WTC11 (cell line): ENCODE results near the gene ABI3. TPM values are rescaled to one million over a fixed set of nuclear protein-coding genes. Genes with fewer than 3 reads are reported as not detected.

Experiments
- ATAC-seq: fragments of 200-7000 bp; cut with Tn5 transposase; 2 replicates; pipeline ENCODE4 v1.10.0; 2021; ENCODE audit warnings: mild to moderate bottlenecking, moderate library complexity
- CTCF ChIA-PET: fragments of 300-600 bp; sonication (Branson Sonifier 250); formaldehyde crosslinking; loops from one replicate; lab custom pipeline; 2021; ENCODE audit warnings: antibody characterized with exemption; lab: Charles Lee
- POLR2A ChIA-PET: fragments of 350-600 bp; sonication (Branson Sonifier 250); formaldehyde crosslinking; loops from one replicate; lab custom pipeline; 2021; ENCODE audit warnings: antibody characterized with exemption; lab: Charles Lee
- DNase-seq: peaks from one replicate; pipeline ENCODE4 v3.0.0; 2021; ENCODE audit warnings: low spot score
- H3K27ac Mint-ChIP-seq: 2 replicates; pipeline ENCODE4 v1.8.0; 2021; ENCODE audit warnings: mixed read lengths
- H3K27me3 Mint-ChIP-seq: 2 replicates; pipeline ENCODE4 v1.8.0; 2021; ENCODE audit warnings: low read depth, mild to moderate bottlenecking, moderate library complexity, mixed read lengths
- H3K36me3 Mint-ChIP-seq: 2 replicates; pipeline ENCODE4 v1.8.0; 2021; ENCODE audit warnings: mixed read lengths
- H3K4me1 Mint-ChIP-seq: 2 replicates; pipeline ENCODE4 v1.8.0; 2022; ENCODE audit warnings: mixed read lengths
- H3K4me3 Mint-ChIP-seq: 2 replicates; pipeline ENCODE4 v1.8.0; 2021; ENCODE audit warnings: mild to moderate bottlenecking, moderate library complexity, mixed read lengths
- H3K9me3 Mint-ChIP-seq: 2 replicates; pipeline ENCODE4 v1.8.0; 2021; ENCODE audit warnings: mixed read lengths
- ARID4B ChIP-seq: sonication (generic); formaldehyde crosslinking; IDR thresholded peaks from 2 replicates; pipeline ENCODE4 v1.8.0; 2023; ENCODE audit warnings: missing genetic modification reagents, mild to moderate bottlenecking, borderline replicate concordance
- ATF3 ChIP-seq: sonication (generic); formaldehyde crosslinking; conservative IDR thresholded peaks from 2 replicates; pipeline ENCODE4 v1.8.1; 2022; ENCODE audit warnings: mild to moderate bottlenecking, missing genetic modification reagents
- E2F1 ChIP-seq: sonication (generic); formaldehyde crosslinking; IDR thresholded peaks from 2 replicates; pipeline ENCODE4 v1.8.0; 2022; ENCODE audit warnings: mild to moderate bottlenecking, missing genetic modification reagents
- EMX1 ChIP-seq: fragments of 250-450 bp; sonication (Bioruptor Pico); IDR thresholded peaks from 2 replicates; pipeline ENCODE4 v1.8.0; 2021; ENCODE audit warnings: mild to moderate bottlenecking
- ETV6 ChIP-seq: sonication (generic); formaldehyde crosslinking; IDR thresholded peaks from 2 replicates; pipeline ENCODE4 v1.8.1; 2022; ENCODE audit warnings: mild to moderate bottlenecking, missing genetic modification reagents
- GABPB1 ChIP-seq: sonication (generic); formaldehyde crosslinking; IDR thresholded peaks from 2 replicates; pipeline ENCODE4 v1.8.1; 2023; ENCODE audit warnings: mild to moderate bottlenecking, missing genetic modification reagents
- GRHL2 ChIP-seq: fragments of 250-450 bp; sonication (Bioruptor Pico); IDR thresholded peaks from 2 replicates; pipeline ENCODE4 v1.8.0; 2022; ENCODE audit warnings: mild to moderate bottlenecking, moderate library complexity; ENCODE audit not compliant: insufficient replicate concordance, severe bottlenecking
- HMGXB4 ChIP-seq: sonication (generic); formaldehyde crosslinking; IDR thresholded peaks from 2 replicates; pipeline ENCODE4 v1.8.1; 2023; ENCODE audit warnings: mild to moderate bottlenecking, moderate library complexity, missing genetic modification reagents
- IRF1 ChIP-seq: sonication (generic); formaldehyde crosslinking; IDR thresholded peaks from 2 replicates; pipeline ENCODE4 v1.8.0; 2023; ENCODE audit warnings: missing genetic modification reagents
- KAT7 ChIP-seq: sonication (generic); formaldehyde crosslinking; IDR thresholded peaks from 2 replicates; pipeline ENCODE4 v1.8.1; 2023; ENCODE audit warnings: missing genetic modification reagents, mild to moderate bottlenecking, borderline replicate concordance
- MAX ChIP-seq: sonication (generic); formaldehyde crosslinking; IDR thresholded peaks from 2 replicates; pipeline ENCODE4 v1.8.0; 2022; ENCODE audit warnings: mild to moderate bottlenecking, missing genetic modification reagents
- MXD4 ChIP-seq: fragments of 250-450 bp; sonication (Bioruptor Pico); IDR thresholded peaks from 2 replicates; pipeline ENCODE4 v1.8.0; 2021; ENCODE audit warnings: mild to moderate bottlenecking, moderate library complexity, borderline replicate concordance
- NR1H2 ChIP-seq: sonication (generic); formaldehyde crosslinking; IDR thresholded peaks from 2 replicates; pipeline ENCODE4 v1.9.0; 2021; ENCODE audit warnings: mild to moderate bottlenecking, moderate library complexity, missing genetic modification reagents
- OVOL2 ChIP-seq: fragments of 250-450 bp; sonication (Bioruptor Pico); IDR thresholded peaks from 2 replicates; pipeline ENCODE4 v1.9.0; 2021; ENCODE audit warnings: mild to moderate bottlenecking, borderline replicate concordance
- PRRX2 ChIP-seq: fragments of 250-450 bp; sonication (Bioruptor Pico); IDR thresholded peaks from 2 replicates; pipeline ENCODE4 v1.8.0; 2021; ENCODE audit warnings: mild to moderate bottlenecking
- RELA ChIP-seq: sonication (generic); formaldehyde crosslinking; IDR thresholded peaks from 2 replicates; pipeline ENCODE4 v1.8.1; 2022; ENCODE audit warnings: missing genetic modification reagents, mild to moderate bottlenecking, borderline replicate concordance
- RORB ChIP-seq: fragments of 250-450 bp; sonication (Bioruptor Pico); IDR thresholded peaks from 2 replicates; pipeline ENCODE4 v1.9.0; 2021; ENCODE audit warnings: mild to moderate bottlenecking
- SMAD4 ChIP-seq: sonication (generic); formaldehyde crosslinking; IDR thresholded peaks from 2 replicates; pipeline ENCODE4 v1.8.0; 2022; ENCODE audit warnings: mild to moderate bottlenecking, missing genetic modification reagents
- ZNF232 ChIP-seq: sonication (generic); formaldehyde crosslinking; IDR thresholded peaks from 2 replicates; pipeline ENCODE4 v1.8.0; 2022; ENCODE audit warnings: mild to moderate bottlenecking, missing genetic modification reagents
- ZNF281 ChIP-seq: sonication (generic); formaldehyde crosslinking; IDR thresholded peaks from 2 replicates; pipeline ENCODE4 v1.8.0; 2023; ENCODE audit warnings: mild to moderate bottlenecking, missing genetic modification reagents
- ZNF416 ChIP-seq: fragments of 250-450 bp; sonication (Bioruptor Pico); IDR thresholded peaks from 2 replicates; pipeline ENCODE4 v1.9.0; 2021; ENCODE audit warnings: mild to moderate bottlenecking, inconsistent platforms
- ZNF512 ChIP-seq: sonication (generic); formaldehyde crosslinking; IDR thresholded peaks from 2 replicates; pipeline ENCODE4 v1.8.1; 2022; ENCODE audit warnings: missing genetic modification reagents, borderline replicate concordance
- ZNF671 ChIP-seq: fragments of 250-450 bp; sonication (Bioruptor Pico); IDR thresholded peaks from 2 replicates; pipeline ENCODE4 v1.8.0; 2021; ENCODE audit warnings: mild to moderate bottlenecking
- total RNA-seq: library from RNA; stranded (reverse); gene quantifications from 3 replicates; pipeline ENCODE4 v1.2.3, GENCODE V29; 2021

The ABI3 gene
- total RNA-seq, 1 experiment from 2014 or later, result 1.5 TPM

GRCh38 chr17:49239963-49240362, 29.5 kb downstream of the ABI3 start (continued):
- no peak for TF ChIP-seq ZNF281 (CRISPR knock-in tag)
- no peak for TF ChIP-seq PRRX2 (CRISPR knock-in tag)
- TF ChIP-seq ZNF512 (CRISPR knock-in tag), result no peak
- TF ChIP-seq ETV6 (CRISPR knock-in tag), result no peak
- no peak for TF ChIP-seq MAX (CRISPR knock-in tag)
- TF ChIP-seq OVOL2 (CRISPR knock-in tag), result no peak
- no peak for TF ChIP-seq E2F1 (CRISPR knock-in tag)
- no peak for TF ChIP-seq RORB (CRISPR knock-in tag)

GRCh38 chr17:49240619-49241018, 30.1 kb downstream of the ABI3 start:
- no peaks in the 10 kb centered on the region for H3K27me3 Mint-ChIP-seq
- H3K4me1 Mint-ChIP-seq, result peaks cover 13% of the 10 kb centered on the region
- H3K27ac Mint-ChIP-seq, result no peak overlapping the region
- ChIA-PET POLR2A (no interaction called here), CTCF (interaction anchor here (0.7 to 1.6 kb wide), 3 partner anchors 13 to 410 kb away, joined by 3 read pairs; no protein-coding TSS in a partner anchor)
- H3K4me3 Mint-ChIP-seq, result no peak overlapping the region
- ATAC-seq, result no peak
- no peaks in the 10 kb centered on the region for H3K36me3 Mint-ChIP-seq
- DNase-seq, result no peak
- H3K9me3 Mint-ChIP-seq, result no peaks in the 10 kb centered on the region
- TF ChIP-seq ARID4B (CRISPR knock-in tag), result no peak
- TF ChIP-seq NR1H2 (CRISPR knock-in tag), result no peak
- no peak for TF ChIP-seq HMGXB4 (CRISPR knock-in tag)
- TF ChIP-seq GRHL2, result no peak
- TF ChIP-seq ATF3 (CRISPR knock-in tag), result no peak
- TF ChIP-seq MXD4 (CRISPR knock-in tag), result no peak
- TF ChIP-seq GABPB1, result no peak
- TF ChIP-seq KAT7 (CRISPR knock-in tag), result no peak
- no peak for TF ChIP-seq ZNF416
- TF ChIP-seq SMAD4 (CRISPR knock-in tag), result no peak
- TF ChIP-seq RELA (CRISPR knock-in tag), result no peak
- TF ChIP-seq EMX1 (CRISPR knock-in tag), result no peak
- TF ChIP-seq IRF1 (CRISPR knock-in tag), result no peak
- no peak for TF ChIP-seq ZNF232 (CRISPR knock-in tag)
- TF ChIP-seq ZNF671 (CRISPR knock-in tag), result no peak
